ENCODE measurements around the gene LRP2.
"Not testable (repeated sequence)": the region's sequence is repeated elsewhere in the genome, so short reads cannot be mapped to it uniquely, and the experiment has no call there.

The LRP2 gene

DNA sequence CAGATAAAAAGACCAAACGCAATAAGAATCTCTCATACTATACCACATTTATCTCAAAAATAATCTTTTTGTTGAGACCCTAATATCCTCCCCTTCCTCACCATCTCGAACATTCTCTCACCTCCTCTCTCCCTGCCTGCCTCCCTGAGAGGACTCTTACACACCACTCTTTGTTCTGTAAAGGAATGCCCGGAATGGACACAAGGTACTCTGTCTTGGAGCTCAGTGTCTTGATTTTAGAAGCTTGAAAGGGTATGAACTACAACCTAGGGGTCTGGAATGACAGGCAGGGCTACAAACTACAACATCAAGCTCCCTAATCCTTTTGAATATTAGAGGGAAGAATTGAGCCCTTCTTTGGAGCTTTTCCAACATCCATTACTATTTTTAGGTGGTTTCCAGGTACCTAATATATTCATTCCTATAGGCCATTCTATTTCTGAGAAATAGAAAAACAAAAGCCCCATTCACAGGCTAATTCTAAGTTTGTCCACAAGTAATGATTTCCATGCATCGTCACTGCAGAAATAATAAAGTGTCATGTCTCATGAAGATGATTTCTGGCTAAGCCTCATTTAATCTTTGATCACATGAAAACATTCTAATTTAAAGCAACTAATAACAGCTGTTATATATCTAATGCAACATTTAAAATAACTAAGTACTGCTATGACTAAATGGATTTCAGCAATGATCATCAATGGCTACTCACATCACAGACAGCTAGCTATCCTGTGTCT lies 60.6 kb downstream of the LRP2 start:
- ATAC-seq (replicated peaks) (no peak), DNase-seq (no peak)
- peaks cover 0 to 4% of the 10 kb centered on the region in 2 donors for H3K9me3 Mint-ChIP-seq
- H3K4me3 Mint-ChIP-seq = no peak overlapping the region
- H3K36me3 Mint-ChIP-seq = no peaks in the 10 kb centered on the region
- H3K27me3 Mint-ChIP-seq = peaks cover 7 to 8% of the 10 kb centered on the region in 2 donors
- H3K27ac Mint-ChIP-seq = no peak overlapping the region
- no peaks in the 10 kb centered on the region for H3K4me1 Mint-ChIP-seq

DNA sequence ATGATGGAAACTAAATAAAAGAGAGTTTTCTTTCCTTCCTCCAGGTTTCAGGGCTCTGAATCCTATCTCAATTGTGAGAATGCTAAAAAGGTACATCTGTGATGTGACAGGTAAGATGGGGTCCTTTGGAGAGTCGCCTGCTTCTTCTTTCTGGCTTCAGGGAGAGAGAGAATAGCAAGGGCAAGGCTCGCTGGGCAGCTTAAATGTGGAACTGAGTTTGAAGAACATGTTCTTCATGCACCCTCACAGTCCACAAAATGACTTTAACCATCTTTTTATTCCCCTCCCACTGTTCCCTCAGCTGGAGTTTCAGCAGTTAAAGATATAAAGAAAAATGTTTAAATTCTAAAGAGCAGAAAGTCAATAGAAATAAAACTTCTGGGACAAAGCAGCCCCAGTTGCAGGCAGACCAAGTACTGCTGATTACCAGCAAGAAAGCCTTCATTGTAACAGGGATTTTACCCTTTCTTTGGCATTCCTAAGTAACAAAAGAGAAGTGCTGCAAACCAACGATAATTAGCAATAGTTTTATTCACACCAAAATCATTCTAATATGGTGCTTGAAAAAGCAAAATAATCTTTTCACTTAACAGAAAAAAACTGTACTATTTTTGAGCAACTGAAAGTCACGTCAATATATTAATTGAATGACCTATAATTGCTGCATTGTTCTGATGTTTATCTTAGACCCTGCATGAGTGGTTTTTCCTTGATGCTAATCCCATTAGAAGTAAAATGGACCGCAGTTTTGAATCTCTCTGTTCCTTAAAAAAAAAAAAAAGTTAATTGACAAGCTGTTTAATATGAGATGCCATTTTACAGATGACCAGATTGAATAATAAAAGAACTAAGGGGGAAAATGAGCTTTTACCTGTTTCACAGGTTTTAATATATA lies 61.5 kb downstream of the LRP2 start:
- Mint-ChIP-seq H3K27ac (no peak overlapping the region), H3K4me3 (no peak overlapping the region), H3K27me3 (peaks cover 7 to 8% of the 10 kb centered on the region in 2 donors), H3K9me3 (peaks cover 0 to 4% of the 10 kb centered on the region in 2 donors), H3K36me3 (no peaks in the 10 kb centered on the region), H3K4me1 (no peaks in the 10 kb centered on the region)
- ATAC-seq (replicated peaks) = no peak
- DNase-seq = no peak

DNA sequence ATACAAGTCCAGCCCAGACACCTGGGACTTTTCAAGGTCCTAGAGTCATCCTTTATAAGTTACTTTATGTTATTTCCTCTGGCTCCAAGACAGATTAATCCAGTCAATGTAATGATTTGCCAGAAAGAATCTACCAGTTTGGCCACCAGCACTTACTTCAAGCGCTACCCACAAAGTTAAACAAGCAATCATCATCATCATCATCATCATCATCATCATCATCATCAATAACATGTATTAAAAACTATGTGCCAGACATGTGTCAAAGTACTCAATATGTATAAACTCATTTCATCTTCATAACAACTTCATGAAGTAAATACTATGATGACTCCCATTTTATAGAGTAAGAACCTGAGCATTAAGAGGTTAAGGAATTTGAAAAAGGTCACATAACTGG lies 64.3 kb downstream of the LRP2 start:
- DNase-seq (no peak), ATAC-seq (replicated peaks) (no peak)
- no peak overlapping the region for H3K4me3 Mint-ChIP-seq
- no peaks in the 10 kb centered on the region for H3K36me3 Mint-ChIP-seq
- no peaks in the 10 kb centered on the region for H3K9me3 Mint-ChIP-seq
- H3K27ac Mint-ChIP-seq = no peak overlapping the region
- peaks cover 7 to 8% of the 10 kb centered on the region in 2 donors for H3K27me3 Mint-ChIP-seq
- no peaks in the 10 kb centered on the region for H3K4me1 Mint-ChIP-seq

DNA sequence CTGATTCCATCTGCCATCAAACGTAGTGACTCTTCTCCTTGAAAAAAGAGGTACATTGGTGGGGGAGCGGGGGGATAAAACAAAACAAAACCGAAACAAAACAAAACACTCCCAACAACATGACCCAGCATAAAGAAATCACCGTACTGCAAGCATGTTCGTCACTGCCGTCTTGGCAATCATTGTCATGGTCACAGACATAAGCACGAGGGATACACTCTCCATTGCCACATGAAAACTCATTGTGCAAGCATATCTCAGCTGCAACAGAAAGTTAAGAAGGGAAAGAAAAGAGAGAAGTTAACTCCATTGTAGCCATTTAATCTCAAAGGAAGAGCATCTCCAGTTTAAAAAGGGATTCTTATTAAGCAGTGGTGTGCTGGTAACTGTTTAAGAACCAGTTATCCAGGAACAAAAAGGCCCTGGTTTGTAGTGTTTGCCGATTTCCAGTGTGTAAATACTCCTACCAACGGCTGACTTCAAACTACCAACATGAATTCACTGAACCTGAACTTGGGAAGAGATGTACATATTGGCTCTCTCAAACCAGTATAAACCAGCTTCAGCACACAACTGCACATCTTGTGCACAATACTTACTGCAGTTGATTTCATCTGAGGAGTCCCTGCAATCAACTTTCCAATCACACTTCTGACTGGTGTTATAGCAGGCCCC lies 68.2 kb downstream of the LRP2 start:
- no peak overlapping the region for H3K4me3 Mint-ChIP-seq
- no peaks in the 10 kb centered on the region for H3K9me3 Mint-ChIP-seq
- H3K36me3 Mint-ChIP-seq = no peaks in the 10 kb centered on the region
- peaks cover 0 to 5% of the 10 kb centered on the region in 2 donors for H3K27me3 Mint-ChIP-seq
- no peaks in the 10 kb centered on the region for H3K4me1 Mint-ChIP-seq
- ATAC-seq (replicated peaks) (no peak), DNase-seq (no peak)
- H3K27ac Mint-ChIP-seq = no peak overlapping the region

DNA sequence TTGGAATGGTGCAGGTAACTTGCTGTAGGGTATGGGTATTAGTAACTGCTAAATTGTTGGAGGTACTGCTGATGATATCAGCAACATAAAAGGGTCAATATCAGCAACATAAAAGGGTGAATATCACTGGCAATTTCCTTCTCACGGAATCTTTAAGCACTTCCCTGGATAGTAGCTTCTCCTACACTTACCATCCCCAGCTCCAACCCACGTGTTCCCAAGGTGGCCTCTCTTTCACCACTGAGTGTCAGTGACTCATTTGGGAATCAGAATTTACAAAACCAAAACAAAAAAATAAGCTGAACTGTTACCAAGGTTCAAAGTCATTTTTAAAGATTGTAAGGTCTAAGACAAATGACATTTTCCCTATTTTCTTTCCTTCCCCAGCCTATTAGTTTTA lies 70.8 kb downstream of the LRP2 start:
- H3K27me3 Mint-ChIP-seq = no peaks in the 10 kb centered on the region
- H3K36me3 Mint-ChIP-seq = no peaks in the 10 kb centered on the region
- no peaks in the 10 kb centered on the region for H3K9me3 Mint-ChIP-seq
- no peak overlapping the region for H3K4me3 Mint-ChIP-seq
- ATAC-seq (replicated peaks) (no peak), DNase-seq (no peak)
- H3K4me1 Mint-ChIP-seq = no peaks in the 10 kb centered on the region
- no peak overlapping the region for H3K27ac Mint-ChIP-seq

DNA sequence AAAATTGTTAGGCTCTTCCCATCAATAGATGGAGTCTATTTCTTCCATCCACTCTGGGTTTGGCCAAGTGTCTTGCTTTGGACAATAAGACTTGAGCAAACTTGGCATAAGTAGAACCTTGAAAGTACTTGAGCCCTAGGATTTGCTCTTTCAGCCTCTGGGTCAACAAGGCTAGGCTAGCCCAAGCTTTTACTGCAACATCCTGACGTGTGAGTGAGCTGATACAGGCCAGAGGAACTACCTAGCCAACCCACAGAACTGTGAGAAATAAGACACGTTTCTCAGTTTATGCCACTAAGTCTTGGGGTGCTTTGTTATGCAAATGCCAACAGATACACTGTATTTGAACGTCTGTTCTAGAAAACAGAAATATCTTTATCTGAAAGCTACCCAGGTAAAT lies 71.9 kb downstream of the LRP2 start:
- no peak overlapping the region for H3K27ac Mint-ChIP-seq
- H3K4me3 Mint-ChIP-seq = no peak overlapping the region
- ATAC-seq (replicated peaks) = no peak
- H3K9me3 Mint-ChIP-seq = no peaks in the 10 kb centered on the region
- no peaks in the 10 kb centered on the region for H3K4me1 Mint-ChIP-seq
- H3K36me3 Mint-ChIP-seq = no peaks in the 10 kb centered on the region
- H3K27me3 Mint-ChIP-seq = no peaks in the 10 kb centered on the region
- DNase-seq = no peak

DNA sequence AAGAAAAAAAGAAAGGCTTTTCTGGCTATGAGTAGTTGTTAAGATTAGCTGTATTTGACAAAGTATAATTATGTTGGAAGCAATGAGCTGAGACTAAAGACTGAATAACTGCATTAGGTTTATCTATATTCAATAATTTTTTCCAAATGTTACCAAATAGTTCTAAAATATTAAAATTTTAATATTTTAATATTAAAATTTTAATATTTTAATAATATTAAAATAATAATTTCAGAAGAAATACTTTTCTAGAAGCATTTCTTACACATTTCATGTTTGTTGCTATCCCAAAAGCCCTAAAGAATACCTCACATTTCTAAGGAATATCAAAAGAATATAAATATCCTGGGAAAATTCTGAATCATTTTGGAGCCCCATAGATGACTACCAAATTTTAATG lies 74.7 kb downstream of the LRP2 start:
- Mint-ChIP-seq H3K4me1 (no peaks in the 10 kb centered on the region), H3K9me3 (no peaks in the 10 kb centered on the region), H3K27me3 (peaks cover 0 to 4% of the 10 kb centered on the region in 2 donors), H3K36me3 (no peaks in the 10 kb centered on the region), H3K4me3 (no peak overlapping the region), H3K27ac (no peak overlapping the region)
- DNase-seq (no peak), ATAC-seq (replicated peaks) (no peak)

DNA sequence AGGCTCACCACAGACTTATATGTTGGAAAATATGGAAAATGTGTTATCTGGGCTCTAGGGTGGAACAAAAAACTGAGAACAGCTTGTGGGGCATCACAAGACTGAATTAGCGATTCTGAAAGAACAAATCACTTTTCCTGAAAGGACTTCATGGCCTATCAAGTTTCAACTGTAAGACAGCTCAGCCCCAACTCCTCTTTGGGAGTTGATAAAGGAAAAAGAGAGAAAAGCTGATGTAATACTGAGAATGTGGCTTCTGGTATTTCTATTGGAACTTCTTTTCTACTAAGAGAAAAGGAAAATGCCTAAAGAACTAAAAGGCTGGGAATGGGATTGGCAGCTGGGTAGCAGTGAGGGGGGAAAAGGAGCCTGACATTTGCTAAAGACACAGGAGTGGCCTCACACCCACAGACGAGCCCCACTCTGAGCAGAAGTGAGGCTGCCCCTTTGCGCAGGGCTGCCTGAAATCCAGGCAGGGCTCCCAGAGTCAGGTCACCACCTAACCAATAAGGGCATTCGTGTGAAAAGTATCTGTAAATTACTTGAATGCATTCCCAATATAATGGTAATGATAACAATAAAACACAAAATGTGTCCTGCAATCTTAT lies 75.6 kb downstream of the LRP2 start:
- Mint-ChIP-seq H3K36me3 (no peaks in the 10 kb centered on the region), H3K4me3 (no peak overlapping the region), H3K9me3 (no peaks in the 10 kb centered on the region), H3K4me1 (no peaks in the 10 kb centered on the region), H3K27me3 (peaks cover 0 to 4% of the 10 kb centered on the region in 2 donors), H3K27ac (no peak overlapping the region)
- ATAC-seq (replicated peaks) = no peak
- no peak for DNase-seq

DNA sequence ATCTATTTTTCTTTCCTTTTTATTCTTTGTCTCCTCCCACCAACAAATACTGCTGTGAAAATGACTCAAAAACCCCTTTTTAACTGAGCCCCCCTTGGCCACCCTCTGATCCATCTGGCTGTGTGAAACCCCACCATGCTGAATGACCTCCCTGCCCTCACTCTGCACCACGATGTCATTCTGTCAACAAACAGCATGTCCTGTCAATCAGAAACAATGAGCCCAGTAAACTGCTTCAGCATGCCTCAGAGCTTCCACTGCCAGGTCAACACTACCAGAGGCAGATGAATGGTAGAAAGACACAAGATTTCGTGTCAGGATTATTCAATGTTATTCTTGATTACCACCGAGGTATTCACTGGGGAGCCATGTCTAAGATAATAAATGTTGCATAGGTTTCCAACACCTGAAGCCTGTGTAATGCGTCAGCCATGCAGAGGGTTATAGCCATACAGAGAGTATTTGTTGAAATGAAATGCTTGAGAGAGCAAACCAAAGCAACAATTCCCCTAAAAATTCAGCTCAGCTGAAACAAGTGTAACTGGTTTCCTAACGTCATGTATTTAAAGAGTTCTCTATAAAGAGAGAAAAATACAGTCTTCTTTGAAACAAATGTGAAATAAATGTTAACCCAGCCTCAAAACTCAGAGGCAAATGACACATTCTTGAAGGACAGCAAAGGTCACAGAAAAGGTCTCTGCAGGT lies 76.7 kb downstream of the LRP2 start:
- Mint-ChIP-seq H3K4me3 (no peak overlapping the region), H3K27me3 (peaks cover 4 to 5% of the 10 kb centered on the region in 2 donors), H3K9me3 (no peaks in the 10 kb centered on the region), H3K27ac (no peak overlapping the region), H3K36me3 (no peaks in the 10 kb centered on the region), H3K4me1 (no peaks in the 10 kb centered on the region)
- no peak for ATAC-seq (replicated peaks)
- no peak for DNase-seq

DNA sequence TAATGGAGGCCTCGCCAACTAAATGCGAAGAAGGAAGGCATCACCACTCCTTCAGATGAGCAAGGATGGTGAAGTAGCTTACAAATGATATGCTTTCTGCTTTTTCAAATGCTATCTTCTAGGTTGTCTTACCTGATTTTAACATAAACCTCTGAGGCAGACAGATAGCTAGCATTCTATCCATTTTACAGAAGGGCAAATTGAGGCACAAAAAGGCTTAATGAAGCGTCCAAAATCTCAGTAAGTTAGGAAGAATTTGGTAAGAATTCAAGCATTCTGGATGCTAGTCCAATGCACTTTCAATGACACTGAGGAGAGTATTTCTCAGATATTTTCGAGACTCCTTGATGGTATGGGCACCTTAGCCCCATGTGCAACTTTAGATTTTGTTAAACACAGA lies 81.8 kb downstream of the LRP2 start:
- DNase-seq (no peak), ATAC-seq (replicated peaks) (no peak)
- no peaks in the 10 kb centered on the region for H3K36me3 Mint-ChIP-seq
- no peak overlapping the region for H3K4me3 Mint-ChIP-seq
- peaks cover 4 to 5% of the 10 kb centered on the region in 2 donors for H3K27me3 Mint-ChIP-seq
- no peak overlapping the region for H3K27ac Mint-ChIP-seq
- H3K9me3 Mint-ChIP-seq = no peaks in the 10 kb centered on the region
- no peaks in the 10 kb centered on the region for H3K4me1 Mint-ChIP-seq

DNA sequence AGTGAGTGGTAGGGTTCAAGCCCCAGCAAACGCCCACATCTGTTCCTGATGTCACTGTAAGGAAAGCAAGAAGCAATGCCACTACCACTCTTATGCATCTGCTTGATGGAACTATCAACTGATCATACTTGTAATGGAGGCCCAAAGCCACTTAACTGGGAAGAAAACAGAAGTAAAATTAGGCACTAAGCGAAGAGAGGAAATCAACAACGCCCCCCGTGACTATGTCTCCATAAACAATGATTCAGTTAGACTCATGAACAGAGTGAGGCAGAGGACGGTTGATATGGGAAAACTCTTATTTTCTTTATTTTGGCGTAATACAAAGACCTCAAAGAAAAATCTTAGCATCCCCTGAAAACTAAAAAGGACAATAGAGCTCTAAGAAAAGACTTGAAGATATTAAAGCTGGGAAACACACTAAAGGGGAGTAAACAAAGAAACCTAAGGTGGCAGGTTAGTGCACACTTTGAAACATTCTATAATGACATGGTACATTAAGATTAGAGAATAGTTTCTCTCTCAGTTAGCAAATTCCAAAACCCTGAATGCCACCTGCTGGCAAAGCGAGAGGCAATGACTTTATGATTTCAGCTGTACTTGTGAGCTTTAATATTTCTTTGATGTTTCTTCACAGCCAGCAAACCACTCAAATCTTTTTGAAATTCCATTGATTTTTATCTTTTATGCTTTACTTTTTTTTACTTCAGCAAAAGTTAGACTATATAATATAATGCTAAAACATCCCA lies 86.5 kb downstream of the LRP2 start:
- Mint-ChIP-seq H3K27me3 (no peaks in the 10 kb centered on the region), H3K4me3 (no peak overlapping the region), H3K36me3 (no peaks in the 10 kb centered on the region), H3K27ac (no peak overlapping the region), H3K4me1 (no peaks in the 10 kb centered on the region), H3K9me3 (no peaks in the 10 kb centered on the region)
- ATAC-seq (replicated peaks) = no peak
- DNase-seq = no peak

DNA sequence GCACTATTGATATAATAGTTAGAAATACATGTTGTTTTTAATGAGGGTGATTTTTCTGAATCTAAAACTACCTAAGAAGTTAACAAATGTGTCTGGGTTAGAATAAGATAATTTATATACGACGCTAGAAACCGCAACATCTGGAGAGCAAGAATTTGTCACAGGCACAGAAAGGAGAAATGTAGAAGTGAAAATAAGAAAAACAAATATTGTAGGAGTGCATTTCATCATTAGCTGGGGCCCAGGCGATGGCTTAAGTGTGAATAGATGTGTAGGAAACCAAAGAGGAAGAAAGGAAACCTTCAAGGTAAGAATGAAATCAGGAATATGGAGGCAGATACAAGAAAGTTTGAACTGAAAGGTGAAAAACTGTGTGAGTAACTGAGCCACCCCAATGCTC lies 90.3 kb downstream of the LRP2 start:
- no peak overlapping the region for H3K27ac Mint-ChIP-seq
- peaks cover 0 to 2% of the 10 kb centered on the region in 2 donors for H3K9me3 Mint-ChIP-seq
- no peaks in the 10 kb centered on the region for H3K4me1 Mint-ChIP-seq
- no peak for ATAC-seq (replicated peaks)
- H3K36me3 Mint-ChIP-seq = no peaks in the 10 kb centered on the region
- H3K27me3 Mint-ChIP-seq = no peaks in the 10 kb centered on the region
- H3K4me3 Mint-ChIP-seq = no peak overlapping the region
- no peak for DNase-seq

DNA sequence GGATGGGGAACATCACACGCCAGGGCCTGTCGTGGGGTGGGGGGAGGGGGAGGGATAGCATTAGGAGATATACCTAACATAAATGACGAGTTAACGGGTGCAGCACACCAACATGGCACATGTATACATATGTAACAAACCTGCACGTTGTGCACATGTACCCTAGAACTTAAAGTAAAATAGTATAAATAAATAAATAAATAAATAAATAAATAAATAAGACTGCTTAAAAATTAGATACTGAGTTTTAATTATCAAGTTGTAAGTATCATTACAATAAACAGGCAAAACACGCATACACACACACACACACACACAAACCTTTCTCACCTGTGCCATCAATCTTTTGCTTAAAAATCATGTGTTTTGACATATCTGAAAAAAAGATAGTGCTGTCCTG lies 91.8 kb downstream of the LRP2 start:
- not testable (repeated sequence) for H3K4me1 Mint-ChIP-seq; H3K4me3 Mint-ChIP-seq; H3K9me3 Mint-ChIP-seq; ATAC-seq (replicated peaks); H3K27me3 Mint-ChIP-seq; DNase-seq; H3K27ac Mint-ChIP-seq; H3K36me3 Mint-ChIP-seq
